Neural progenitor cell (in vitro differentiated cells): ENCODE measurements around the gene RALGAPA1. TPM values are rescaled to one million over a fixed set of nuclear protein-coding genes. Genes with fewer than 3 reads are reported as not detected.

ENCODE experiments used
- DNase-seq: peaks from one replicate; pipeline ENCODE4 v3.0.0-alpha.2; 2016; ENCODE audit warnings: low spot score
- H2AFZ ChIP-seq: fragments of 200-600 bp; sonication (generic); replicated peaks from 2 replicates; pipeline ENCODE4 v1.6.1; 2016; ENCODE audit warnings: antibody characterized with exemption
- H3F3A ChIP-seq: fragments of 200-600 bp; sonication (generic); 2 replicates; pipeline ENCODE4 v1.6.1; 2016; ENCODE audit warnings: antibody characterized with exemption, low read depth
- H3K27ac ChIP-seq: fragments of 200-600 bp; sonication (generic); 2 replicates; pipeline ENCODE4 v1.5.1; 2016; ENCODE audit warnings: mild to moderate bottlenecking
- H3K27me3 ChIP-seq: fragments of 200-600 bp; sonication (generic); 2 replicates; pipeline ENCODE4 v1.6.1; 2016; ENCODE audit warnings: mild to moderate bottlenecking, moderate library complexity
- H3K36me3 ChIP-seq: fragments of 200-600 bp; sonication (generic); 2 replicates; pipeline ENCODE4 v1.5.1; 2016
- H3K4me1 ChIP-seq: fragments of 200-600 bp; sonication (generic); 2 replicates; pipeline ENCODE4 v1.6.1; 2016; ENCODE audit warnings: mixed run types
- H3K4me2 ChIP-seq: fragments of 200-600 bp; sonication (generic); 2 replicates; pipeline ENCODE4 v1.6.1; 2016
- H3K4me3 ChIP-seq: fragments of 200-600 bp; sonication (generic); 2 replicates; pipeline ENCODE4 v1.5.1; 2016
- H3K79me2 ChIP-seq: fragments of 200-600 bp; sonication (generic); 2 replicates; pipeline ENCODE4 v1.6.1; 2016; ENCODE audit warnings: low read depth
- H3K9ac ChIP-seq: fragments of 200-600 bp; sonication (generic); 2 replicates; pipeline ENCODE4 v1.6.1; 2016
- H3K9me3 ChIP-seq: fragments of 200-600 bp; sonication (generic); 2 replicates; pipeline ENCODE4 v1.5.1; 2016; ENCODE audit warnings: low read depth
- H4K20me1 ChIP-seq: fragments of 200-600 bp; sonication (generic); 2 replicates; pipeline ENCODE4 v1.6.1; 2016; ENCODE audit warnings: low read depth
- H3K27ac Mint-ChIP-seq: 3 replicates; pipeline ENCODE4 v1.8.0; 2021; ENCODE audit warnings: mixed read lengths
- H3K27me3 Mint-ChIP-seq: 2 replicates; pipeline ENCODE4 v1.8.0; 2022; ENCODE audit warnings: low read depth, mild to moderate bottlenecking, inconsistent platforms, moderate library complexity, mixed read lengths; ENCODE audit not compliant: insufficient read depth
- H3K36me3 Mint-ChIP-seq: 3 replicates; pipeline ENCODE4 v1.8.0; 2021; ENCODE audit warnings: mixed read lengths
- H3K4me1 Mint-ChIP-seq: 3 replicates; pipeline ENCODE4 v1.8.0; 2021; ENCODE audit warnings: mixed read lengths
- H3K4me3 Mint-ChIP-seq: 3 replicates; pipeline ENCODE4 v1.8.0; 2021; ENCODE audit warnings: mild to moderate bottlenecking, moderate library complexity, mixed read lengths
- H3K9me3 Mint-ChIP-seq: 3 replicates; pipeline ENCODE4 v1.8.0; 2020; ENCODE audit warnings: mixed read lengths
- EZH2 ChIP-seq: fragments of 200-600 bp; sonication (generic); IDR thresholded peaks from 2 replicates; pipeline ENCODE4 v1.6.1; 2017; ENCODE audit warnings: antibody characterized with exemption, mild to moderate bottlenecking, moderate library complexity
- EZH2phosphoT487 ChIP-seq: fragments of 200-600 bp; sonication (generic); IDR thresholded peaks from 2 replicates; pipeline ENCODE4 v1.6.1; 2017; ENCODE audit warnings: antibody characterized with exemption
- small RNA-seq: library from RNA; depleted of rRNA; stranded (forward); fragments of <200 nt; gene quantifications from one replicate; pipeline ENCODE3, GENCODE V24; 2015
- total RNA-seq: library from RNA; depleted of rRNA; stranded (reverse); fragments of >200 nt; gene quantifications from 2 replicates; pipeline ENCODE4 v1.2.3, GENCODE V29; 2015; ENCODE audit warnings: low replicate concordance
- TF ChIP-seq, protein P1 (sequence below): fragments of 200-600 bp; sonication (generic); IDR thresholded peaks from 2 replicates; pipeline ENCODE4 v1.5.1; 2017; ENCODE audit warnings: antibody characterized with exemption, mild to moderate bottlenecking

Gene RALGAPA1
- total RNA-seq, 1 donor from 2014 or later: 31.7 TPM

GRCh38 chr14:35492569-35493014 is 316.5 kb downstream of the RALGAPA1 start:
- no peak for DNase-seq
- Histone ChIP-seq H3K79me2 (no peaks in the 10 kb centered on the region), H2AFZ (no peak overlapping the region), H3K4me1 (no peaks in the 10 kb centered on the region), H3K9ac (no peak overlapping the region), H3F3A (no peaks in the 10 kb centered on the region), H3K9me3 (no peaks in the 10 kb centered on the region), H4K20me1 (no peaks in the 10 kb centered on the region), H3K4me2 (no peak overlapping the region), H3K27me3 (no peaks in the 10 kb centered on the region), H3K27ac (no peak overlapping the region), H3K4me3 (no peak overlapping the region), H3K36me3 (no peaks in the 10 kb centered on the region)
- Mint-ChIP-seq H3K4me1 (no peaks in the 10 kb centered on the region), H3K36me3 (no peaks in the 10 kb centered on the region), H3K27ac (no peak overlapping the region), H3K4me3 (no peak overlapping the region), H3K27me3 (peaks cover 3% of the 10 kb centered on the region), H3K9me3 (peaks cover 13% of the 10 kb centered on the region)
- no peak for TF ChIP-seq EZH2
- TF ChIP-seq EZH2phosphoT487: no peak
- TF ChIP-seq, protein P1, sequence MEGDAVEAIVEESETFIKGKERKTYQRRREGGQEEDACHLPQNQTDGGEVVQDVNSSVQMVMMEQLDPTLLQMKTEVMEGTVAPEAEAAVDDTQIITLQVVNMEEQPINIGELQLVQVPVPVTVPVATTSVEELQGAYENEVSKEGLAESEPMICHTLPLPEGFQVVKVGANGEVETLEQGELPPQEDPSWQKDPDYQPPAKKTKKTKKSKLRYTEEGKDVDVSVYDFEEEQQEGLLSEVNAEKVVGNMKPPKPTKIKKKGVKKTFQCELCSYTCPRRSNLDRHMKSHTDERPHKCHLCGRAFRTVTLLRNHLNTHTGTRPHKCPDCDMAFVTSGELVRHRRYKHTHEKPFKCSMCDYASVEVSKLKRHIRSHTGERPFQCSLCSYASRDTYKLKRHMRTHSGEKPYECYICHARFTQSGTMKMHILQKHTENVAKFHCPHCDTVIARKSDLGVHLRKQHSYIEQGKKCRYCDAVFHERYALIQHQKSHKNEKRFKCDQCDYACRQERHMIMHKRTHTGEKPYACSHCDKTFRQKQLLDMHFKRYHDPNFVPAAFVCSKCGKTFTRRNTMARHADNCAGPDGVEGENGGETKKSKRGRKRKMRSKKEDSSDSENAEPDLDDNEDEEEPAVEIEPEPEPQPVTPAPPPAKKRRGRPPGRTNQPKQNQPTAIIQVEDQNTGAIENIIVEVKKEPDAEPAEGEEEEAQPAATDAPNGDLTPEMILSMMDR: no peak

Small RNAs within 50 kb of the gene (small RNA-seq; reads per million reads assigned to genes)
- not detected for gene RF00322

Other genes starting within 250 kb of the RALGAPA1 start
- gene BRMS1L, start 17.0 kb upstream of the RALGAPA1 start, total RNA-seq: 12.0 and 14.3 TPM in 2 replicates